SK-N-MC (cell line): ENCODE results near the gene SMCP.

Experiments used
- EZH2 ChIP-seq: fragments of 200-600 bp; sonication (generic); IDR thresholded peaks from one replicate; pipeline ENCODE4 v1.6.1; 2017; ENCODE audit warnings: antibody characterized with exemption
- POLR2AphosphoS5 ChIP-seq: IDR thresholded peaks from 2 replicates; pipeline ENCODE4 v1.6.1; 2012; ENCODE audit warnings: mild to moderate bottlenecking, low read depth, low read length, borderline replicate concordance

DNA sequence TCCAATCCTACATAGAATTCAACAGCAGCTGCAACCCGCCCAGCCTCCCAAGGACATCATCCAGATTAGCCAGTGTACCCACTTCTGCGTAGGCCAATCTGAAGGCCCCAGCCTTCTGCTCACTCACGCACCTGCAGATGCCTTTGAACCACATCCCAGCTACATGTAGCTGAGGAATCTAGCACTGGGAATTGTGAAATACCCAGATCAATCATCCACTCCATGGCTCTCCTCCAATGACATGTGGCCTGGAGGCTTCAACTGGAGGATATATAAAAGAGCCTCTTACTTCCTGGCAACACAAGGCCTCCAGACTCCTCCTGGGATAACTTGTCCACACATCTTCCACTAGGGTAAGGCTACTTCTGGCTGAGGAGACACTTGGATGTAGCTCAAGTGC, 35.6 kb upstream of the SMCP start, which contains the start of gene LCE6A:
- no peak for TF ChIP-seq POLR2AphosphoS5
- TF ChIP-seq EZH2, result no peak
